Cardiac muscle cell (in vitro differentiated cells and primary cell): Measurements from ENCODE around the gene KIF18B. TPM values are rescaled to one million over a fixed set of nuclear protein-coding genes. Genes with fewer than 3 reads are reported as not detected.

ENCODE experiments used
- DNase-seq, 2 donors: peaks; one replicate each; pipeline versions ENCODE4 v3.0.0 to v3.0.0-alpha.2; 2010 to 2017; ENCODE audit warnings: low read depth in 1 of 2, low spot score in 1 of 2
- H3K27ac ChIP-seq: fragments of 200-600 bp; sonication (generic); 2 replicates; pipeline ENCODE4 v1.5.1; 2016
- H3K27me3 ChIP-seq: fragments of 200-600 bp; sonication (generic); 2 replicates; pipeline ENCODE4 v1.6.0; 2016; ENCODE audit warnings: control low read depth
- H3K36me3 ChIP-seq: fragments of 200-600 bp; sonication (generic); 2 replicates; pipeline ENCODE4 v1.5.1; 2016; ENCODE audit warnings: control low read depth
- H3K4me1 ChIP-seq: fragments of 200-600 bp; sonication (generic); 2 replicates; pipeline ENCODE4 v1.8.1; 2017; ENCODE audit warnings: low read depth, mild to moderate bottlenecking, mixed run types
- H3K4me3 ChIP-seq: fragments of 200-600 bp; sonication (generic); 2 replicates; pipeline ENCODE4 v1.5.1; 2016; ENCODE audit warnings: mild to moderate bottlenecking
- H3K9me3 ChIP-seq: fragments of 200-600 bp; sonication (generic); 2 replicates; pipeline ENCODE4 v1.5.1; 2017; ENCODE audit warnings: low read depth, mild to moderate bottlenecking, control low read depth
- CTCF ChIP-seq: IDR thresholded peaks from 2 replicates; pipeline ENCODE4 v1.5.1; 2012; ENCODE audit warnings: low read depth, mild to moderate bottlenecking, low read length
- polyA plus RNA-seq: library from polyadenylated mRNA; unstranded; fragments of >200 nt; fragmentation: Nextera tagmentation; extraction: Ambion mirVana; gene quantifications from 2 replicates; pipeline ENCODE4 v1.2.1, GENCODE V29; 2016
- total RNA-seq: library from RNA; depleted of rRNA; stranded (reverse); fragments of >200 nt; gene quantifications from 2 replicates; pipeline ENCODE4 v1.2.3, GENCODE V29; 2016

The KIF18B gene
- total and polyA plus RNA-seq, 2 experiments from 2014 or later: 4.1 to 21.1 TPM

GRCh38 chr17:44879376-44879775, 68.2 kb downstream of the KIF18B start:
- TF ChIP-seq CTCF: no peak
- Histone ChIP-seq H3K27me3 (no peaks in the 10 kb centered on the region), H3K27ac (no peak overlapping the region), H3K4me1 (no peaks in the 10 kb centered on the region), H3K9me3 (no peaks in the 10 kb centered on the region), H3K4me3 (no peak overlapping the region), H3K36me3 (peaks cover 65% of the 10 kb centered on the region)
- DNase-seq: no peak

- Histone ChIP-seq H3K36me3 (peaks cover 63% of the 10 kb centered on the region), H3K27me3 (no peaks in the 10 kb centered on the region), H3K27ac (no peak overlapping the region), H3K4me3 (no peak overlapping the region), H3K4me1 (no peaks in the 10 kb centered on the region), H3K9me3 (no peaks in the 10 kb centered on the region)
- TF ChIP-seq CTCF: peak; percentile 69
- DNase-seq: peak; percentile 58 to 59
Measured at GRCh38 chr17:44878627-44879221, 68.8 kb downstream of the KIF18B start.

GRCh38 chr17:44877121-44877520, 70.5 kb downstream of the KIF18B start:
- Histone ChIP-seq H3K9me3 (no peaks in the 10 kb centered on the region), H3K4me3 (no peak overlapping the region), H3K36me3 (peaks cover 62% of the 10 kb centered on the region), H3K27ac (no peak overlapping the region), H3K27me3 (no peaks in the 10 kb centered on the region), H3K4me1 (no peaks in the 10 kb centered on the region)
- DNase-seq: no peak
- TF ChIP-seq CTCF: no peak

GRCh38 chr17:44875761-44876160, 71.8 kb downstream of the KIF18B start:
- H3K27ac ChIP-seq: no peak overlapping the region
- H3K9me3 ChIP-seq: no peaks in the 10 kb centered on the region
- no peaks in the 10 kb centered on the region for H3K27me3 ChIP-seq
- H3K4me3 ChIP-seq: no peak overlapping the region
- H3K36me3 ChIP-seq: peaks cover 63% of the 10 kb centered on the region
- TF ChIP-seq CTCF: no peak
- DNase-seq: no peak
- H3K4me1 ChIP-seq: no peaks in the 10 kb centered on the region

Other genes with a start within 250 kb of the KIF18B start
- gene DBF4B, start 239.1 kb downstream of the KIF18B start, total RNA-seq: 12.2 and 26.8 TPM in 2 replicates
- 15.3 and 23.2 TPM in 2 replicates for gene DBF4B, start 239.1 kb downstream of the KIF18B start, polyA plus RNA-seq
- 72.3 and 116 TPM in 2 replicates for gene ADAM11, start 188.8 kb downstream of the KIF18B start, total RNA-seq
- gene ADAM11, start 188.8 kb downstream of the KIF18B start, polyA plus RNA-seq: 22.3 and 29.1 TPM in 2 replicates
- gene GJC1, start 117.5 kb downstream of the KIF18B start, total RNA-seq: 25.8 and 37.3 TPM in 2 replicates
- 14.8 and 27.0 TPM in 2 replicates for gene GJC1, start 117.5 kb downstream of the KIF18B start, polyA plus RNA-seq
- not detected in 2 replicates for gene HIGD1B, start 99.9 kb downstream of the KIF18B start, total RNA-seq
- gene HIGD1B, start 99.9 kb downstream of the KIF18B start, polyA plus RNA-seq: 0.55 TPM in 1 of 2 replicates, not detected in the other
- gene EFTUD2, start 48.3 kb downstream of the KIF18B start, total RNA-seq: 101 and 151 TPM in 2 replicates
- 105 and 141 TPM in 2 replicates for gene EFTUD2, start 48.3 kb downstream of the KIF18B start, polyA plus RNA-seq
- 3.5 and 11.0 TPM in 2 replicates for gene GFAP, start 32.3 kb downstream of the KIF18B start, total RNA-seq
- gene GFAP, start 32.3 kb downstream of the KIF18B start, polyA plus RNA-seq: 4.0 and 7.0 TPM in 2 replicates
- gene C1QL1, start 20.5 kb upstream of the KIF18B start, total RNA-seq: 24.6 and 25.2 TPM in 2 replicates
- 38.6 and 44.0 TPM in 2 replicates for gene C1QL1, start 20.5 kb upstream of the KIF18B start, polyA plus RNA-seq
- 113 and 141 TPM in 2 replicates for gene DCAKD, start 103.9 kb upstream of the KIF18B start, total RNA-seq
- gene DCAKD, start 103.9 kb upstream of the KIF18B start, polyA plus RNA-seq: 60.6 and 66.0 TPM in 2 replicates
- gene NMT1, start 113.5 kb upstream of the KIF18B start, total RNA-seq: 83.1 and 113 TPM in 2 replicates
- 85.2 and 92.9 TPM in 2 replicates for gene NMT1, start 113.5 kb upstream of the KIF18B start, polyA plus RNA-seq
- gene PLCD3, start 184.7 kb upstream of the KIF18B start, total RNA-seq: 41.0 and 66.3 TPM in 2 replicates
- gene PLCD3, start 184.7 kb upstream of the KIF18B start, polyA plus RNA-seq: 36.0 and 41.7 TPM in 2 replicates
- 16.3 and 29.3 TPM in 2 replicates for gene ACBD4, start 187.9 kb upstream of the KIF18B start, total RNA-seq
- gene ACBD4, start 187.9 kb upstream of the KIF18B start, polyA plus RNA-seq: 20.5 and 30.5 TPM in 2 replicates
- gene HEXIM1, start 200.7 kb upstream of the KIF18B start, total RNA-seq: 20.9 and 34.8 TPM in 2 replicates
- gene HEXIM1, start 200.7 kb upstream of the KIF18B start, polyA plus RNA-seq: 17.7 and 17.9 TPM in 2 replicates
- gene HEXIM2, start 214.1 kb upstream of the KIF18B start, total RNA-seq: 17.6 and 21.3 TPM in 2 replicates
- 14.5 and 22.3 TPM in 2 replicates for gene HEXIM2, start 214.1 kb upstream of the KIF18B start, polyA plus RNA-seq